K562 (cell line): Measurements from ENCODE around the gene TCP10L. TPM values are rescaled to one million over a fixed set of nuclear protein-coding genes. Genes with fewer than 3 reads are reported as not detected.

Experiments
- CBX5 ChIP-seq: IDR thresholded peaks from 2 replicates; pipeline ENCODE4 v1.6.1; 2014; ENCODE audit warnings: low read depth, borderline replicate concordance
- CHCHD3 ChIP-seq: fragments of 250-450 bp; sonication (Bioruptor Pico); IDR thresholded peaks from 2 replicates; pipeline ENCODE4 v2.1.2; 2022; ENCODE audit warnings: mild to moderate bottlenecking
- HBP1 ChIP-seq: fragments of 450-650 bp; formaldehyde crosslinking; IDR thresholded peaks from 2 replicates; pipeline ENCODE4 v1.4.0; 2022; ENCODE audit warnings: missing genetic modification characterization
- HLTF ChIP-seq: fragments of 450-650 bp; IDR thresholded peaks from 2 replicates; pipeline ENCODE4 v1.6.1; 2016
- ILF3 ChIP-seq: fragments of 450-650 bp; IDR thresholded peaks from 2 replicates; pipeline ENCODE4 v1.6.1; 2018; ENCODE audit warnings: antibody characterized with exemption, mild to moderate bottlenecking, moderate library complexity, borderline replicate concordance
- NR0B1 ChIP-seq: fragments of 450-650 bp; IDR thresholded peaks from one replicate; pipeline ENCODE4 v1.6.1; 2018; ENCODE audit warnings: mild to moderate bottlenecking, moderate library complexity; ENCODE audit not compliant: partially characterized antibody
- RNF219 ChIP-seq: fragments of 250-450 bp; sonication (Bioruptor Pico); IDR thresholded peaks from 2 replicates; pipeline ENCODE4 v1.5.0; 2022; ENCODE audit warnings: mild to moderate bottlenecking
- SIX5 ChIP-seq, 2 experiments: IDR thresholded peaks; 2 replicates each; pipeline ENCODE4 v1.6.1; 2011; ENCODE audit warnings: low read length in 2 of 2, borderline replicate concordance in 1 of 2, low read depth in 1 of 2, mild to moderate bottlenecking in 1 of 2, moderate library complexity in 1 of 2; ENCODE audit not compliant: insufficient read depth in 1 of 2
- U2AF2 ChIP-seq: fragments of 200-400 bp; formaldehyde crosslinking; optimal IDR thresholded peaks from 2 replicates; pipeline ENCODE3; 2017; ENCODE audit warnings: low read depth, mild to moderate bottlenecking, low read length
- YBX1 ChIP-seq: fragments of 450-650 bp; IDR thresholded peaks from 2 replicates; pipeline ENCODE4 v1.7.1; 2016; ENCODE audit warnings: mild to moderate bottlenecking
- ZBTB11 ChIP-seq, 3 experiments: fragments of 200-800 bp in 1 of 3; fragments of 250-450 bp in 1 of 3; fragments of 450-650 bp in 1 of 3; sonication (Bioruptor Pico) in 1 of 3; sonication (Bioruptor generic) in 1 of 3; formaldehyde crosslinking in 1 of 3; IDR thresholded peaks; 2 replicates each; pipeline versions ENCODE4 v1.6.1 to v1.8.0; 2016 to 2022; ENCODE audit warnings: mild to moderate bottlenecking in 2 of 3, missing genetic modification characterization in 2 of 3, missing compliant biosample characterization in 1 of 3, moderate library complexity in 1 of 3
- ZNF121 ChIP-seq: sonication (generic); formaldehyde crosslinking; conservative IDR thresholded peaks from 2 replicates; pipeline ENCODE4 v1.8.0; 2022; ENCODE audit warnings: missing genetic modification reagents
- ZNF165 ChIP-seq: fragments of 250-450 bp; sonication (Bioruptor Pico); IDR thresholded peaks from 2 replicates; pipeline ENCODE4 v1.4.0; 2020; ENCODE audit warnings: borderline replicate concordance
- ZNF778 ChIP-seq: fragments of 450-650 bp; formaldehyde crosslinking; IDR thresholded peaks from 2 replicates; pipeline ENCODE4 v1.4.0; 2020; ENCODE audit warnings: mild to moderate bottlenecking, moderate library complexity
- polyA plus RNA-seq, 8 experiments: library from polyadenylated mRNA; depleted of rRNA in 4 of 8; stranded (reverse) in 5 of 8; unstranded in 3 of 8; fragments of >200 nt; fragmentation: Nextera tagmentation in 2 of 8; fragmentation: Illumina TruSeq in 1 of 8; extraction: Ambion mirVana in 2 of 8; extraction: Trizol in 1 of 8; gene quantifications; 2 replicates each; pipeline versions ENCODE4 v1.2.1 to v1.2.3, GENCODE V29; 2011 to 2014; ENCODE audit warnings: inconsistent platforms in 1 of 8, missing spikeins in 1 of 8
- total RNA-seq, 7 experiments: library from RNA; depleted of rRNA in 6 of 7; stranded (reverse); fragments of >200 nt in 6 of 7; fragmentation: Illumina TruSeq in 2 of 7; extraction: Trizol in 2 of 7; gene quantifications; 2 replicates each; pipeline versions ENCODE4 v1.2.1 to v1.2.3, GENCODE V29; 2011 to 2021; ENCODE audit warnings: low replicate concordance in 1 of 7
- TF ChIP-seq, protein P1 (sequence below): fragments of 450-650 bp; formaldehyde crosslinking; IDR thresholded peaks from 2 replicates; pipeline ENCODE4 v1.4.0; 2022; ENCODE audit warnings: missing genetic modification characterization

TCP10L gene
- total and polyA plus RNA-seq, 9 of the 15 experiments (the other 6 are each of a cell fraction or from before 2014, with no cell fraction given) = 0.34 to 0.91 (median 0.56) TPM; not detected in 2

DNA sequence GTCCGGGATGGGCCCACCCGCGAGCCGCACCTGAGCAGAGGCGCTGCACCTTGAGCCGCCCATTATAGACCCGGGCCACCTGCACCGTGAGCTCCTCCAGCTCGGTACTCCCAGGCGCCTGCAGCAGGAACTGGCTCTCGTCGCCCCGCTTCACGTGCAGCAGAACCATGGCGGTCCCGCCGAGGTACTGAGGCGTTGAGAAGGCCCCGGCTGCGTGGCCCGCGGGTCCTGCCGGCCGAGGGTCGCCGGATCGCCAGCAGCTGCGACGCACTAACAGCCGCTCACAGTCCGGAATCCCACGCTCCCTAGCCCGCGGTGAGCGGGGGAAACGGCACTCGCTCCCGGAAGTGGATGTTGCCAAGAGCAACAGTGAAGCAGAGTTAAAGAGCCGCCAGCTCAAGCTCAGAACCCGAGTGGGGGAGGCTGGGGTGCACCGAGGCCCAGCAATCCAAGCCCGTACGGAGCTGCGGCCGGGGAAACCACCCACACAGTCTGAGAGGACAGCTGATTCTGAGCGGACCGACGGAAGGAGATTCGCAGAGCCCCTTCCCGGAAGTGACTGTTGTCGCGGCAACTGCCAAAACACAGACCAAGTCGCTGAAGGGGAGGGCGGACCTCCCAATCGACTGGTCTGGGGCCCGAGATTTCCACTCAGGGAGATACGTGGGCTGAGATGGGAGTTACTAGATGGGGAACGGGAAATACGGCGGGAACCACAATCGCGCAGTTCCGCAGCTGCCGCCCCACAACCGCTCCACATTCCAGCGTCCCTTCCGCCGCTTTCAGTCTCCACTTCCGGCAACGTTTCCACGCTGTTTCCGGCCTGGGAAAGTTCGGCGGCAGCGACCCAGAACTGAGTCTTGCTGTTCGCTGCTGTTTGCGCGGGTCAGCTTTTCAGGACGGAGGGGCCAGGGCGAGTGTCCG is 27.0 kb upstream of the TCP10L start, which contains the start of gene CFAP298 (continued):
- TF ChIP-seq ZBTB11 (CRISPR knock-in tag; IDR thresholded peaks at IDR 0.05) = peak; percentile 96 to 99 (median 98)
- TF ChIP-seq RNF219 (CRISPR knock-in tag) = no peak
- TF ChIP-seq ZNF778 (CRISPR knock-in tag) = no peak
- no peak for TF ChIP-seq NR0B1
- TF ChIP-seq HBP1 (CRISPR knock-in tag) = no peak
- no peak; the same call in 1 of the 2 replicates for TF ChIP-seq ILF3
- TF ChIP-seq ZNF121 (CRISPR knock-in tag) = no peak
- TF ChIP-seq SIX5 (IDR thresholded peaks at IDR 0.05; ENCODE audit: borderline replicate concordance in 1 of 2, insufficient read depth in 1 of 2, low read depth in 1 of 2, low read length in 2 of 2) = peak in 1 of 2 experiments; percentile 33; a peak in 2 of 4 replicates
- 0 out of 2 replicates have a peak, but pooled peaks have one; percentile 65 for TF ChIP-seq CBX5
- TF ChIP-seq HLTF = peak; percentile 68; the same call in 1 of the 2 replicates
- TF ChIP-seq YBX1 = no peak
- TF ChIP-seq, protein P1, sequence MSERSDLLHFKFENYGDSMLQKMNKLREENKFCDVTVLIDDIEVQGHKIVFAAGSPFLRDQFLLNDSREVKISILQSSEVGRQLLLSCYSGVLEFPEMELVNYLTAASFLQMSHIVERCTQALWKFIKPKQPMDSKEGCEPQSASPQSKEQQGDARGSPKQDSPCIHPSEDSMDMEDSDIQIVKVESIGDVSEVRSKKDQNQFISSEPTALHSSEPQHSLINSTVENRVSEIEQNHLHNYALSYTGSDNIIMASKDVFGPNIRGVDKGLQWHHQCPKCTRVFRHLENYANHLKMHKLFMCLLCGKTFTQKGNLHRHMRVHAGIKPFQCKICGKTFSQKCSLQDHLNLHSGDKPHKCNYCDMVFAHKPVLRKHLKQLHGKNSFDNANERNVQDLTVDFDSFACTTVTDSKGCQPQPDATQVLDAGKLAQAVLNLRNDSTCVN (CRISPR knock-in tag) = no peak
- TF ChIP-seq CHCHD3 (CRISPR knock-in tag) = no peak
- no peak for TF ChIP-seq ZNF165 (CRISPR knock-in tag)
- no peak for TF ChIP-seq U2AF2
